HG02759 (cell line): ENCODE measurements around the gene GALNT11.
A peak's percentile ranks its signal among the peaks of the same experiment; 100 is the strongest.
"Not testable (repeated sequence)": the region's sequence is repeated elsewhere in the genome, so short reads cannot be mapped to it uniquely, and the experiment has no call there.

Experiments used
- ATAC-seq: cut with Tn5 transposase; IDR thresholded peaks from one replicate; pipeline ENCODE4 v1.9.1; 2021; ENCODE audit warnings: mild to moderate bottlenecking, moderate library complexity; ENCODE audit not compliant: unreplicated experiment

The GALNT11 gene

DNA sequence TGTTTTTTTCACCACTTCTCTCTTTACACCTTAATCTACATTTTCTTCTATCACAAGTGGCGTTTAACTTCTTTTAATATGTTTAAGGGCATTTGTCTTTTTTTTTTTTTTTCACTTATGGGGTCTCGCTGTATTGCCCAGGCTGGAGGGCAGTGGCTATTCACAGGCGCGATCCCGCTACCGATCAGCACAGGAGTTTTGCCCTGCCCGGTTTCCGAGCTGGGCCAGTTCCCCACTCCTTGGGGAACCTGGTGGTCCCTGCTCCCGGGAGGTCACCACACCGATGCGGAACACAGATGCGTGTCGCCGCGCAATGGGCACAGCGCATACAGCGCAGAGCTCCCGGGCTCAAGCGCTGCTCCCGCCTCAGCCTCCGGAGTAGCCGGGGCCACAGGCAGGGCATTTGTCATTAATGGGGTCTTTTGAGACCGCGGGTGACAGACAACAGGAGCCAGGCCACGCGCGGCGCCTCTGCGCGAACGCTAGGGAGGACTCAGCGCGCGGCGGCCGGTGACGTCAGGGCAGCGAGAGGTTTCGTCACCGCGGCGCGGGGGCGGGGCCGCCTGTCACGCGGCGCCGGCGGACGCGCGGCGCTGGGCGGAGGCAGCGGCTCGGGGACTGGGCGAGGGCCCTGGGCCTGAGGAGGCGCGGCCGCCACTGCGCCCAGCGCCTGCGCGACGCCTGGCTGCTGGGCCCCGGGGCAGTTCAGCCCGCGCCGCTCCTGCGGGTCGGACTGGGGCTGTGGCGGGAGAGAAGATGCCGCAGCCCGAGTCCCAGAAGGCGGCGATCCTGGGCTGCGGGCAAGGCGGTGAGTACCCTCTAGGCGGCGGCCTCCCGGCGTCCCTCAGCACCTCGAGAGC, at the start of gene GALNT11:
Gene GALNT11, plus strand, starts transcription at position 598 of the 860 bp plus-strand sequence. CDS start 68,554 bp downstream, outside the sequence.
- ATAC-seq: peak; percentile 96

DNA sequence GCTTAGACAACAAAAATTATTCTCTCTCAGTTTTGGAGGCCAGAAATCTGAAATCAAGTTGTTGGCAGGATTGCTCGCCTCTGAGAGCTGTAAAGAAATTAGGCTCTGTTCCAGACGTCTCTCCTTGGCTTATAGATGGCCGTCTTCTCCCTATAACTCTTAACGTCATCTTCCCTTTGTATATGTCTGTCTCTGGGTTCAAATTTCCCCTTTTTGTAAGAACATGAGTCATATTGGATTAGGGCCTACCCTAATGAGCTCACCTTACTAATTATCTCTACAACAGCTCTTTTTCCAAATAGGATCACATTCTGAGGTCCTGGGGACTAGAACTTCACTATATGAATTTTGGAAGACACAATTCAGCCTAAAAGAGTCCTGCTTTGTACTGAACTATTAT, 46.9 kb upstream of the GALNT11 start:
- no peak for ATAC-seq

DNA sequence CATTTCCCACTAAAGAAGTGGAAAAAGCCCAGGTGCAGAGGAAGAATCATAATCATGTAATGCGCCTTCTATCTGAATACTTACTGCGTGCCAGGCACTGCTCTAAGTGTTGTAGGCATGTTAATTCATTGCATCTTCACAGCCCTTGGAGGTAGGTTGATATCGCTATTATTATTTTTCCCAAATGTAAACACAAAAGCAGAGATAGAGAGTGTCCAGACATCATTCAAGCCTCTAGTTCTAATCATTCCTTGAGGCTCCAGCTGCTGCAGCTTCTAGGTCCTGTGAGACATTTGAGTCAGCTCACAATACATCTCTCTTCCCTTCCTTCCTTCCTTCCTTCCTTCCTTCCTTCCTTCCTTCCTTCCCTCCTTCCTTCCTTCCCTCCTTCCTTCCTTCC, 44.3 kb upstream of the GALNT11 start:
- ATAC-seq: no peak

GRCh38 chr7:151982806-151983205, 42.7 kb upstream of the GALNT11 start:
- ATAC-seq: no peak

DNA sequence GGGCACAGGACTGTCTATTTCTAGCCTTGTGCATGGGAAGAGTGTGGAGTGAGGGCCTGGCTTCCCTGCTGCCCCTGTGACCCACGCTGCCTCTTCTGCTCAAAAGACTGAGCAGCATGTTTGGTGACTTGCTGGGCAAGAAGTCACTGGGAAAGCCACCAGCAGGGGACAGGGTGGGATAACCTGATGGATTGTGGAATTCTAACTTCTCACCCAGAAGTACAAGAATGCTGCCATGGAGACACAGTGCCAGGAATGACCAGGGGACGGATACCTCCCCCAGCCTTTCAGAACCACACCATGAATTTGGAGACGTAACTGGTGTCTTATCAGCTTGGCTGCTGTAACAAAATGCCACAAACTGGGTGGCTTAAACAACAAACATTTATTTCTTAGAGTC, 40.9 kb upstream of the GALNT11 start:
- no peak for ATAC-seq

DNA sequence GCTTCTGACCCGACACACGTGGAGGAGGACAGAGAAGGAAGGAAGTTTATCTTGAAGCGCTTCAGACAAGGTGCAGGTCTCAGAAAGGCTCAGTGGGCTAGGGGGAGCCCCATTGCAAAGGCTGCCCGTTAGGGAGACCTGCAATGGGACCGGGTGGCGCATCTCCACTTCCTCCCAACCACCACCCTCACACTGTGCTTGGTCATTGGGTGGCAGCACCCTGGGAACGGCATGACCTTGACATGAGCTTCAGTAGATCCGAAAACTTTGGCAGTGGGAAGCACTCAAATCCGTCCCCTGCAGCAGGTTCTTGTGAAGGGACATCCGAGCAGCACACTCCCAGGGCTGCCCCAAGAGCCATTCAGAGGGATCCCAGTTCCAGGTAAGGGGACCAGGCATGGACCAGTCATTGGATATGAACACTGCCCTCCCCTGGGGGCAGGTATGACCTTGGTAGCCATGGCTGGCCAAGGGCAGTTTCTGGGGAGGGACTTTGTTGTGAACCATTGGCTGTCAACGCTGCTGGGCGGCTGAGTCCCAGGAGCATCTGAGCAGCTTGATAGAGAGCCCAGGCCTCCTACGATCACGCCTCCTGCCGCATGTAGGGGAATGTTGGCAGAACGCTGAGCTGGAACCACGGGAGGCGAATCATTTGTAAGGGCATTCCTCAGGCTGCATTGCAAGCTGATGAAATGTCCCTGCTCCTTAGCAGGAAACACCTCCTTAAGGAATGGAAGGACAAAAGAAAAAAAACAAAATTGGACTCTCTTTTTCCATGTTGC, 37.5 kb upstream of the GALNT11 start:
- no peak for ATAC-seq

DNA sequence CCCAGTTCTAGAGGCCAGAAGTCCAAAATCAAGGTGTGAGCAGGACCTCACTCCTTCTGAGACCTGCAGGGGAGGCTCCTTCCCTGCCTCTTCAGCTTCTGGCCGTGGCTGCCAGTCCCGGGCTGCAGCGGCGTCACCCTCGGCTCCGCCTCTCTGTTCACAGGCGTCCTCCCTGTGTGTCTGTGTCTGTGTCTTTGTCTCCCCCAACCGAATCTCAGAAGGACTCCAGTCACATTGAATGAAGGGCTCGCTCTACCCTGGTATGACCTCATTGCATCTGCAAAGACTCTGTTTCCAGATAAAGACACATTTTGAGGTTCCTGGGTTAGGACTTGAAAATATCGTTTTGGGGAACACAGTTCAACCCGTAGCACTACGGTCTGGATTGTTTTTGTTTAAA, 33.1 kb upstream of the GALNT11 start:
- peak; percentile 71 for ATAC-seq

DNA sequence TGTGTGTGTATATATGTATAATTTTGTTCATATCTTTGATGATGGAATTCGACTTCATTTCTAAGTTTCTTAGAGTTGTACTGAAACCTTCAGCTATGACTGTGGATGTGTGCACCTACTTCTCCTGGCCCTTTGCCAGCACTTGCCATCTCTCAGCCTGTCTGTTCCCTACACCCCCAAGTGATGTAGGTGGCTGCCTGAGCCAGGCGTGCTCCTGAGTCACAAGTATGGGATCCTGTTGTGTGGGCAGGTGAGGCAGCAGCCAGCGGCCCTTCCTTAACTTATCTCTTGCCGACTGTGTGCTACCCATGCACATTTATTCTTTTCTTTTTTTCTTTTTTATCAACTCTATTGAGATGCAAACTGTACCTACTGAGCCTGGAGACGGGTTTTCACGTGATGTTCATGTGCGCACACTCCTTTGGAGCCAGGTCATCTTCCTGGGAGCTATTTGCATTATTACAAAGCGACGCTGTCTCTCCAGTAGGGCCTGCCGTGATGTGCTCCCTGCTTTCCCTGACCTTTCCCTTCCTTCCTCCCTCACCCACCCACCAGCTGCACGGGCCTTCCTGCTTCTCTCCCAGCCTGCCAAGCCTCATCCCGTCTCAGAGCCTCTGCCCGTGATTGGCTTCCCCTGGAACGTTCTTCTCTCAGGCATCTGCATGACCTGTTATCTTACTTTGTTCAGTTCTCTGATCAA, 31.3 kb upstream of the GALNT11 start:
- ATAC-seq: no peak

DNA sequence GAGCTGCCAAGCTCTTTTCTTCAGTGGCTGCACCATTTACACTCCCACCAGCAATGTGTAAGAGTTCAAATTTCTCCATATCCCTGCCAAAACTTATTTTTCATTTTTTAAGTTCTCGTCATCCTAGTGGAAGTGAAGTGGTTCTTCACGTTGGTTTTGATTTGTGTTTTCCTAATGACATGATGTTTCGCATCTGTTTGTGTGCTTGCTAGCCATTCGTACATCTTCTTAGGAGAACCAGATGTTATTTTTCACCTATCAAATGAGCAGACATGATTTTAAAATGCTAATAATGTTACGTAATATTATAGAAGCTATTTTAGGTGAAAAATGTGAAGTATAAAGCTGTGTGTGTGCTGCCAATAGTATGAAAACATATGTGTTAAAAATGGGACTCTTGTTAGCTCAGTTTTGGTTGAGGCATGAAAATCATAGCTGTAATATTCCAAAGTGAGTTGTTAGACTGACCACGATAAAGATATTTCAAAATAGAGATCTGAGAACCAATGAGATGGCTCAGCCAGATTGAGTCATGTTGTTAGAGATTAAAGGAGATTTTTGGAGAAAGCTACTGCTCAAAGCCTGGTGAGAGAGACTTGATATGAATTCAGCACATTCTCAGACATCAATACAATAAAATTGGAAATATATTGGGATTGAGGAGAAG, 25.9 kb upstream of the GALNT11 start:
- ATAC-seq: no peak

DNA sequence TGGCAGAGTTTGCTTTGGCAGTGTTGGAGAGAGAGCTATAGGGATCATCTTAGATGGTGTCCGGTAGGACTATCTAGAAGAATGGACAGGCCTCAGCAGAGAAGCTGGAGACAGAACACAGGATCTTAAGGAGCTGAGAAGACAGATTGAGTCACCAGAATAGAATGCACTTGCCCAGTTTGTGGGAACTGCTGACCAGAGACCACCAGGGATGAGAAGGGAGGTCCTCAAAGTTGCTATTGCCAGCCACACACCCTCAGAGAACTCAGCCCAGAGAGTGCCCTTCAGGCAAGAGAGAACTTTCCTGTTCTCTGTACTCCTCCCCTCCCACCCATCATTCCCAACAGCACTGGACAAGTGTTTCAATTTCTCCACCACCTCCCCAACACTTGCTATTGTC, 25.3 kb upstream of the GALNT11 start:
- ATAC-seq: no peak

DNA sequence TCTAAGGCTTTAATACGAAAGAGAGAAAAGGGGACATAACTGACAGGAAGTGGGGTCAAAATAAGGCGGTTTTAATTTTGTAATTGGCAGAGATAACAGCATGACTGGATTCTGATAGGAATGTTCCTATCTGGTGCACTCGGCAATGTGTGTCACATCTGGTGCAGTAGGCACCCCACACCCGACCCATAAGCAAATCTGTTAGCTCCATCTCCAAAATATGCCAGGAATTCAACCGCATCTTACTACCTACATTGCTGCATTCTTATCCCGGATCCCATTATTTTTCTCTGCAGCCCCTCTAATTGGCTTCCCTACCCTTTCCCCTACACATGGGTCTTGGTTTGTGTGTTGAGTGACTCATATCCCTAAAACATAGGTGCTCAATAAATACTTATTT, 19.1 kb upstream of the GALNT11 start:
- no peak for ATAC-seq

- ATAC-seq: no peak
Measured at GRCh38 chr7:152011860-152012259, 13.6 kb upstream of the GALNT11 start.

GRCh38 chr7:152013230-152013629, 12.2 kb upstream of the GALNT11 start:
- ATAC-seq: no peak

- no peak for ATAC-seq
Measured at GRCh38 chr7:152013974-152014373, 11.5 kb upstream of the GALNT11 start.

DNA sequence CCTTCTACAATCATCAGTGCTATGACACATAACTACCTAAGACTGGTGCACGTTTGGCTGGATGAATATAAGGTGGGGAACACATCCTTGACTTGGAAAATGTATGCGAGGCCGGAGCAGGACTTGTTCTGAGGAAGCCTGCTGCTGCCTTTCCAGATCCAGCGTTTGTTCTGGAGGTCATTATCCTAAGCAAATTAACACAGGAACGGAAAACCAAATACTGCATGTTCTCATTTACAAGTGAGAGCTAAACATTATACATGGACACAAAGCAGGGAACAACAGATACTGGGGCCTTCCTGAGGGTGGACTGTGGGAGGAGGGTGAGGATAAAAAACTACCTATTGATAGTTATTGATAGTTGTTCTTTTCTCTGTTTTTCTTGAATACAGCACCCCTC, 10.8 kb upstream of the GALNT11 start:
- no peak for ATAC-seq

- ATAC-seq: no peak
Measured at GRCh38 chr7:152015600-152015999, 9.9 kb upstream of the GALNT11 start.

GRCh38 chr7:152016947-152017346, 8.5 kb upstream of the GALNT11 start:
- ATAC-seq: no peak

- not testable (repeated sequence) for ATAC-seq
Measured at GRCh38 chr7:152017683-152018082, 7.8 kb upstream of the GALNT11 start.

- not testable (repeated sequence) for ATAC-seq
Measured at GRCh38 chr7:152021740-152022139, 3.7 kb upstream of the GALNT11 start.

GRCh38 chr7:152025937-152026890, 740 bp downstream of the GALNT11 start:
- ATAC-seq: no peak
